Neural cell (in vitro differentiated cells): Measurements from ENCODE around the gene CD300A. TPM values are rescaled to one million over a fixed set of nuclear protein-coding genes. Genes with fewer than 3 reads are reported as not detected.

Experiments
- H2AFZ ChIP-seq: fragments of 200-600, 300-800 bp; sonication (generic), shearing (Covaris generic); 2 replicates; pipeline ENCODE4 v1.6.0; 2014; ENCODE audit warnings: low read depth, mild to moderate bottlenecking, antibody characterized with exemption, low read length, moderate library complexity
- H3F3A ChIP-seq: fragments of 200-600 bp; shearing (Covaris generic); 2 replicates; pipeline ENCODE4 v1.6.1; 2016; ENCODE audit warnings: mild to moderate bottlenecking, moderate library complexity, mixed read lengths, antibody characterized with exemption, low read length; ENCODE audit not compliant: insufficient read depth, poor library complexity, severe bottlenecking
- H3K27ac ChIP-seq: fragments of 200-600, 300-800 bp; sonication (generic), shearing (Covaris generic); 2 replicates; pipeline ENCODE4 v1.5.1; 2014; ENCODE audit warnings: mild to moderate bottlenecking, low read length, moderate library complexity
- H3K27me3 ChIP-seq: fragments of 300-800, 200-600 bp; sonication (generic), shearing (Covaris generic); 2 replicates; pipeline ENCODE4 v1.6.0; 2014; ENCODE audit warnings: mild to moderate bottlenecking, low read depth, low read length, moderate library complexity; ENCODE audit not compliant: insufficient read depth
- H3K36me3 ChIP-seq: fragments of 300-800, 200-600 bp; sonication (generic), shearing (Covaris generic); 2 replicates; pipeline ENCODE4 v1.5.1; 2014; ENCODE audit warnings: mild to moderate bottlenecking, antibody characterized with exemption, low read length, moderate library complexity; ENCODE audit not compliant: insufficient read depth
- H3K4me2 ChIP-seq: fragments of 300-800, 200-600 bp; sonication (generic), shearing (Covaris generic); 2 replicates; pipeline ENCODE4 v1.6.0; 2014; ENCODE audit warnings: mild to moderate bottlenecking, low read length
- H3K4me3 ChIP-seq: fragments of 300-800, 200-600 bp; sonication (generic), shearing (Covaris generic); 2 replicates; pipeline ENCODE4 v1.5.1; 2014; ENCODE audit warnings: mild to moderate bottlenecking, low read length, moderate library complexity
- H3K79me2 ChIP-seq: fragments of 200-600 bp; shearing (Covaris generic); replicated peaks from 2 replicates; pipeline ENCODE4 v1.6.0; 2014; ENCODE audit warnings: mild to moderate bottlenecking, low read length, moderate library complexity; ENCODE audit not compliant: insufficient read depth
- H3K9ac ChIP-seq: fragments of 300-800, 200-600 bp; sonication (generic), shearing (Covaris generic); 2 replicates; pipeline ENCODE4 v1.6.1; 2016; ENCODE audit warnings: mild to moderate bottlenecking, low read length, mixed read lengths
- H3K9me2 ChIP-seq: fragments of 200-600 bp; shearing (Covaris generic); 2 replicates; pipeline ENCODE4 v1.6.1; 2016; ENCODE audit warnings: mild to moderate bottlenecking, low read length, mixed read lengths; ENCODE audit not compliant: insufficient read depth
- H3K9me3 ChIP-seq: fragments of 200-600, 300-800 bp; sonication (generic), shearing (Covaris generic); 2 replicates; pipeline ENCODE4 v1.6.1; 2016; ENCODE audit warnings: mild to moderate bottlenecking, mixed run types, low read length, moderate library complexity, mixed read lengths
- H4K20me1 ChIP-seq: fragments of 200-600 bp; shearing (Covaris generic); 2 replicates; pipeline ENCODE4 v1.6.1; 2016; ENCODE audit warnings: mild to moderate bottlenecking, mixed run types; ENCODE audit not compliant: insufficient read depth
- CTCF ChIP-seq: fragments of 450-650 bp; IDR thresholded peaks from 2 replicates; pipeline ENCODE4 v1.5.1; 2014; ENCODE audit warnings: antibody characterized with exemption, mild to moderate bottlenecking, moderate library complexity; ENCODE audit not compliant: poor library complexity, severe bottlenecking
- EP300 ChIP-seq: fragments of 450-650 bp; conservative IDR thresholded peaks from 2 replicates; pipeline ENCODE4 v1.6.1; 2014; ENCODE audit warnings: antibody characterized with exemption, mild to moderate bottlenecking, moderate library complexity; ENCODE audit not compliant: poor library complexity, severe bottlenecking
- EZH2 ChIP-seq: fragments of 200-600, 300-800 bp; shearing (Covaris generic), sonication (generic); IDR thresholded peaks from 2 replicates; pipeline ENCODE4 v1.6.1; 2014; ENCODE audit warnings: antibody characterized with exemption, low read length, borderline replicate concordance, mild to moderate bottlenecking; ENCODE audit not compliant: insufficient read depth, poor library complexity, severe bottlenecking
- MXI1 ChIP-seq: fragments of 450-650 bp; conservative IDR thresholded peaks from 2 replicates; pipeline ENCODE4 v1.6.1; 2014; ENCODE audit warnings: antibody characterized with exemption, mild to moderate bottlenecking; ENCODE audit not compliant: poor library complexity, severe bottlenecking
- POLR2AphosphoS5 ChIP-seq: IDR thresholded peaks from 2 replicates; pipeline ENCODE4 v1.6.1; 2012
- RAD21 ChIP-seq: fragments of 450-650 bp; conservative IDR thresholded peaks from 2 replicates; pipeline ENCODE4 v1.6.1; 2014; ENCODE audit warnings: antibody characterized with exemption, mild to moderate bottlenecking, moderate library complexity
- REST ChIP-seq: IDR thresholded peaks from 2 replicates; pipeline ENCODE4 v1.6.1; 2012; ENCODE audit warnings: borderline replicate concordance
- SMC3 ChIP-seq: fragments of 450-650 bp; conservative IDR thresholded peaks from 2 replicates; pipeline ENCODE4 v1.6.1; 2014; ENCODE audit warnings: antibody characterized with exemption, mild to moderate bottlenecking, moderate library complexity; ENCODE audit not compliant: poor library complexity
- TAF1 ChIP-seq: IDR thresholded peaks from 2 replicates; pipeline ENCODE4 v1.6.1; 2012; ENCODE audit warnings: low read depth
- polyA plus RNA-seq: library from polyadenylated mRNA; depleted of rRNA; stranded (reverse); fragments of >200 nt; gene quantifications from 2 replicates; pipeline ENCODE4 v1.2.3, GENCODE V29; 2014

CD300A gene
- polyA plus RNA-seq, 1 donor from 2014 or later, result 0.35 TPM

- H3K27ac ChIP-seq, result no peak overlapping the region
- H3K9ac ChIP-seq, result no peak overlapping the region
- no peaks in the 10 kb centered on the region for H3F3A ChIP-seq
- H2AFZ ChIP-seq, result no peak overlapping the region
- H3K79me2 ChIP-seq, result no peaks in the 10 kb centered on the region
- H4K20me1 ChIP-seq, result no peaks in the 10 kb centered on the region
- H3K36me3 ChIP-seq, result no peaks in the 10 kb centered on the region
- no peaks in the 10 kb centered on the region for H3K9me2 ChIP-seq
- H3K4me3 ChIP-seq, result no peak overlapping the region
- H3K9me3 ChIP-seq, result no peaks in the 10 kb centered on the region
- TF ChIP-seq TAF1 (no peak), EZH2 (no peak)
- H3K4me2 ChIP-seq, result no peak overlapping the region
- H3K27me3 ChIP-seq, result peaks cover 5% of the 10 kb centered on the region
Observed at GRCh38 chr17:74450925-74451403, 15.5 kb upstream of the CD300A start.

- Histone ChIP-seq H3K36me3 (no peaks in the 10 kb centered on the region), H3K4me3 (no peak overlapping the region), H3K9me3 (no peaks in the 10 kb centered on the region), H3K27me3 (peaks cover 5% of the 10 kb centered on the region), H3K4me2 (no peak overlapping the region), H3F3A (no peaks in the 10 kb centered on the region), H3K9ac (no peak overlapping the region), H3K27ac (no peak overlapping the region), H2AFZ (no peak overlapping the region), H3K79me2 (no peaks in the 10 kb centered on the region), H3K9me2 (no peaks in the 10 kb centered on the region), H4K20me1 (no peaks in the 10 kb centered on the region)
- no peak for TF ChIP-seq EP300
Observed at GRCh38 chr17:74451557-74451956, 14.9 kb upstream of the CD300A start.

- no peak overlapping the region for H3K27ac ChIP-seq
- no peak overlapping the region for H3K4me2 ChIP-seq
- H3K9ac ChIP-seq, result no peak overlapping the region
- TF ChIP-seq SMC3, result no peak
- TF ChIP-seq POLR2AphosphoS5, result no peak
- TF ChIP-seq CTCF, result no peak
- TF ChIP-seq TAF1, result no peak
- TF ChIP-seq REST, result no peak
- no peak for TF ChIP-seq RAD21
- no peak for TF ChIP-seq EZH2
- no peak for TF ChIP-seq EP300
- no peak for TF ChIP-seq MXI1
- no peaks in the 10 kb centered on the region for H3K79me2 ChIP-seq
- no peaks in the 10 kb centered on the region for H3K9me3 ChIP-seq
- no peaks in the 10 kb centered on the region for H3K9me2 ChIP-seq
- H3K4me3 ChIP-seq, result no peak overlapping the region
- peaks cover 5% of the 10 kb centered on the region for H3K27me3 ChIP-seq
- H2AFZ ChIP-seq, result no peak overlapping the region
- no peaks in the 10 kb centered on the region for H3K36me3 ChIP-seq
- no peaks in the 10 kb centered on the region for H3F3A ChIP-seq
- H4K20me1 ChIP-seq, result no peaks in the 10 kb centered on the region
Observed at GRCh38 chr17:74452033-74452840, 14.2 kb upstream of the CD300A start.
